HL-60/S4 treated with retinoic acid at 250 ng/mL for 4 days and 3 days (cell line): Measurements from ENCODE around the gene DNAH17.

Experiments used
- in situ Hi-C: fragments of 300-500 bp; cut with MboI; formaldehyde crosslinking; loops from 2 replicates; pipeline ENCODE4 v1.7.0; 2022; ENCODE audit warnings: low sequenced_read_pairs

Gene DNAH17

GRCh38 chr17:78421084-78421533 lies 156.1 kb downstream of the DNAH17 start:
- in situ Hi-C loops: no loop called here

- in situ Hi-C loops: no loop called here
Observed at GRCh38 chr17:78419970-78420815, 157.0 kb downstream of the DNAH17 start.

GRCh38 chr17:78418326-78419026 lies 158.7 kb downstream of the DNAH17 start:
- in situ Hi-C loops: no loop called here

GRCh38 chr17:78417531-78417909 lies 159.7 kb downstream of the DNAH17 start:
- in situ Hi-C loops: no loop called here

GRCh38 chr17:78416791-78417530 lies 160.2 kb downstream of the DNAH17 start:
- in situ Hi-C loops: no loop called here

DNA sequence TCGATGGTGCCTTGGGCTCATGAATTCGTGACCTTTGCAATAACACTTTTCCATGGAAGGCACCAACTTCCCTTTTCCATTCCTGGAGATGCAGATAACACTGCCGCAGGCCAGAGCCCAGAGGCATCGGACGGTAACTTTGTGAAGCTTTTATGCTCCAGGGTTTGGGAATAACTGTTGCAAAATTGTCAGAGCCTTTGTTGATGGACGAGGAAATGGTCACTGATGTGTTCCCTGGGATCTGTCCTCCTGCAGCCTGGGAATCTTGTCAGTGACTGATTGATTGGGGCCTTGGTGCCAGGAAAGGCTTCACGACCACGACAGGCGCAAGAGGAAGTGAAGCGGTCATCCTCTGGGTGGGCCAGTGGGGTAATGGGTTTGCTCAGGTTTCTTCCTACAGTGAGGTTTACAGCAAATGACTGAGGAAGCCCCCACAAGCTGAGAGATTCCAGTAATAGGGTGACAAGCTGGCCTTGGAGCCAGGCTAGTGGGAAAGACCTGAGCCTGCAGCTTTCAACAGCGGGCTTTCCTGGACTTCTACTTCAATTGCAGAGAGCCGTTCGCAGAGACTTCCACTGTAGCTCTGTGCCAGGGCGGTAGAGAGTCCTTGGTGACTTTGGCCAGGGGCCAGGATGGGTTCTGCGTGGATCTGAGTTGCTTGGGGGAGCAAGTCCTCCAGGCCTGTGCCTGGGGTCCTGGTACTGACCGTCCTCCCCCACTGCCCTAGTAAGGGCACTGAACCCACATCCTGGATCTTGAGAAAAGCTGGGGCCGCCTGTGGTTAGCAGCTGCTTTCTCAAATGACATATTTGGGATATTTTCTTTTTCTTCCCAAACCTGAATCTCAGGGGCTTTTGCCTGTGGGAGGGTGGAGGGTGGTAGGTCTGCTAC lies 161.1 kb downstream of the DNAH17 start:
- in situ Hi-C loops: no loop called here

GRCh38 chr17:78414178-78415162 lies 162.7 kb downstream of the DNAH17 start:
- in situ Hi-C loops: no loop called here

- in situ Hi-C loops: no loop called here
Observed at GRCh38 chr17:78412403-78412802, 164.8 kb downstream of the DNAH17 start.

- in situ Hi-C loops: no loop called here
Observed at GRCh38 chr17:78411241-78411857, 165.8 kb downstream of the DNAH17 start.

GRCh38 chr17:78409191-78409928 lies 167.8 kb downstream of the DNAH17 start:
- in situ Hi-C loops: no loop called here

- in situ Hi-C loops: no loop called here
Observed at GRCh38 chr17:78408476-78409050, 168.6 kb downstream of the DNAH17 start.

DNA sequence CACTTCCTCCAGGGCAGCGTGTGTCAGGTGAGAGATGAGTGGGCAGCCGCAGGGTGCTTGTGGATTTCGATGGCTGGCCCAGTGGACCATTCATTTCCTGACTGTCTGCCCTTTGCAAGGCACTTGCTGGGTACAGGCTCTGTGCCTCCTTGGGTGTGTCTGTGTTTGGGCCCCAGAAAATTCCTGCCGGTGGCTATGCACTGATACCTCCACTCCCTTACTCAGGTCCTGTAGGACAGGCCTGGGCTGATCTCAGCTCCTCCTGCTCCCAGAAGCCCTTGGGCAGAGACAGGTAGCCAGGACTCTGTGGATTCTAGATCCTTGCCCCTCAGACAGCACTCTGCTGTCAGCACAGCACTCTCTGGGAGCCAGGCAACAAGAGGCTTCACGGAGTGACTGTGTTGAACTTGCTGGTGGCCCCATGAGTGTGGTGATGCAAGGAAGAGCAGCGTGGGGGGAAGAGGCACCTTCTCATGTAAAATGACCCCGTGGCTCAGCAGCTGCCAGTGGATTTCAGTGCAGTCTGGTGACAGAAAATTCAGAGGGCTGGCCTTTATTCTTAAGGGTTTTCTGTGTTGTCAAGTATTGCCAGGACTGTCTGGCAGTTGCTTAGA lies 169.7 kb downstream of the DNAH17 start:
- in situ Hi-C loops: no loop called here

GRCh38 chr17:78406920-78407319 lies 170.3 kb downstream of the DNAH17 start:
- in situ Hi-C loops: no loop called here

DNA sequence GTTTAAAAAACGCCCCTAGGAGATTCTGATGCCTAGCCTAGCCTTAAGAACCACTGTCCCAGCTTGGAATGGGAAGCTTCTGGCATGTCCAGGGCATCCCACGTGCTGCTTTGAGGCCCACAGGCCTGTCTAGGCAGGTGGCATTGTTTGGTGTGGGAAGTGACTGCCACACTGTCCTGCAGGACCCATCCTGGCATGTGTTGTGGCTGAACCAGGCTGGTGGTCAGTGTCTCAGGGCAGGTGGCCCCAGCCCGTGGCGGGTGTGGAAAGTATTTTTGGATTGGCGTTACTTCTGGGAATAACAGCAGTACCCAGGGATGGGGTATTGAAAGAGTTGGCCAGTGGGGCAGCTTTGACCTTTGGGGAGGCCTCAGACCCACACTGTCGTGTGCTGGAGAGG lies 170.8 kb downstream of the DNAH17 start:
- in situ Hi-C loops: no loop called here

DNA sequence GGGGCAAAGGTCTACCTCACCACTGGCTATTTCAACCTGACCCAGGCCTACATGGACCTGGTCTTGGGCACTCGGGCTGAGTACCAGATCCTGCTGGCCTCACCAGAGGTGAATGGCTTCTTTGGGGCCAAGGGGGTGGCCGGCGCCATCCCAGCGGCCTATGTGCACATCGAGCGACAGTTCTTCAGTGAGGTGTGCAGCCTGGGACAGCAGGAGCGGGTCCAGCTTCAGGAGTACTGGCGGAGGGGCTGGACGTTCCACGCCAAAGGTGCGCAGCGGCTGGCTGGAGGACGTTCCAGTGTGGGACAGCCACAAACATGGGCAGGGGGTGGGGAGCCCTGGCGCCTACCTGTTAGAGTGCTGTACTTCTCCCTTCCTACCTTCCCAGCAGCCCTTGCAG lies 173.4 kb downstream of the DNAH17 start:
- in situ Hi-C loops: no loop called here

DNA sequence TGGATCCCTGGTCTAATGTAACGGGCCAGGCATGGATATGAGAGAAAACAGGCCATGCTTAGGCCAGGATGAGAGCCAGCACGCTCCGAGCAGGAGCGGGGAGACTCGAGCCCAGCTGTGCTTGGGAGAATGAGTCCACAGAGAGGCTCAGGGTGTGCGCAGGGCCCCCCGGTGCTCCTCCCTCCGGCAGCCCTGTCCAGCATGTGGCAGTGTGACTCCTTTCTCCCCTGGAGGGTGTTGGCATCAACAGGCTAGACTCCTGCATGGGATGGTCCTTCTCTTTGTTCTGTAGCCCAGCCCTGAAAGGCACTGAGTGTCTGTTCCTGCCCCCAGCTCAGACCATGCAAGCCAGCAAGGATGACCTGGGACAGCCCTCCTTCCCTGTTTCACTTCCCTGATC lies 175.3 kb downstream of the DNAH17 start:
- in situ Hi-C loops: no loop called here

- in situ Hi-C loops: no loop called here
Observed at GRCh38 chr17:78401246-78401645, 175.9 kb downstream of the DNAH17 start.
